Coronary artery (tissue), 2 donors: ENCODE results near the gene GNA14.

Experiments used
- DNase-seq: peaks from one replicate; pipeline ENCODE4 v3.0.0-alpha.2; 2017; ENCODE audit warnings: low spot score
- H3K27ac ChIP-seq, 2 donors: fragments of 200-600 bp; sonication (generic); one replicate each; pipeline ENCODE4 v1.5.1; 2016 to 2019
- H3K4me3 ChIP-seq: fragments of 200-600 bp; sonication (generic); 2 replicates; pipeline ENCODE4 v1.5.1; 2016; ENCODE audit warnings: mild to moderate bottlenecking, moderate library complexity
- TF ChIP-seq, protein P1 (sequence below): fragments of 200-600 bp; sonication (generic); IDR thresholded peaks from one replicate; pipeline ENCODE4 v1.5.1; 2019; ENCODE audit warnings: antibody characterized with exemption

Gene GNA14

GRCh38 chr9:77534376-77535057 lies 113.6 kb downstream of the GNA14 start:
- TF ChIP-seq, protein P1, sequence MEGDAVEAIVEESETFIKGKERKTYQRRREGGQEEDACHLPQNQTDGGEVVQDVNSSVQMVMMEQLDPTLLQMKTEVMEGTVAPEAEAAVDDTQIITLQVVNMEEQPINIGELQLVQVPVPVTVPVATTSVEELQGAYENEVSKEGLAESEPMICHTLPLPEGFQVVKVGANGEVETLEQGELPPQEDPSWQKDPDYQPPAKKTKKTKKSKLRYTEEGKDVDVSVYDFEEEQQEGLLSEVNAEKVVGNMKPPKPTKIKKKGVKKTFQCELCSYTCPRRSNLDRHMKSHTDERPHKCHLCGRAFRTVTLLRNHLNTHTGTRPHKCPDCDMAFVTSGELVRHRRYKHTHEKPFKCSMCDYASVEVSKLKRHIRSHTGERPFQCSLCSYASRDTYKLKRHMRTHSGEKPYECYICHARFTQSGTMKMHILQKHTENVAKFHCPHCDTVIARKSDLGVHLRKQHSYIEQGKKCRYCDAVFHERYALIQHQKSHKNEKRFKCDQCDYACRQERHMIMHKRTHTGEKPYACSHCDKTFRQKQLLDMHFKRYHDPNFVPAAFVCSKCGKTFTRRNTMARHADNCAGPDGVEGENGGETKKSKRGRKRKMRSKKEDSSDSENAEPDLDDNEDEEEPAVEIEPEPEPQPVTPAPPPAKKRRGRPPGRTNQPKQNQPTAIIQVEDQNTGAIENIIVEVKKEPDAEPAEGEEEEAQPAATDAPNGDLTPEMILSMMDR: no peak
- H3K4me3 ChIP-seq: no peak overlapping the region
- DNase-seq: no peak
- H3K27ac ChIP-seq: no peak overlapping the region

DNA sequence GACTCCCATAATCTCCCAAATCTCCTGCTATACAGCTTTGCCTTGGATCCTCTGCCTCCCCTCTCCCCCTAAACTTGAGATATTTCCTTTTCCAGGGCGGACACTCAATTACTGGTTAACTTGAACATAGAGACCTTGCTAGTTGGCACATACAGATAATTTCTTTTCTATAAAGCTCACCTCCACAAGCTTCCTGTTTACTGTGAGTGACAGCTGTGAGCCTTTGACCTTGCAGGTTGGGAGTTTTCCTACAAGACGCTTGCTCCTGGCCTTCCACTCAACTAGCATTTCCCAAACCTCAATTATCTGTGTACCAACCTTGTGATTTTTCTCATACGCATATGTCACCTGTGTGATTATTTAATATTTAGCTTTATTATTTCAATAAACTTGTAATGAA lies 114.5 kb downstream of the GNA14 start:
- H3K4me3 ChIP-seq: no peak overlapping the region
- TF ChIP-seq, protein P1: no peak
- no peak overlapping the region for H3K27ac ChIP-seq
- no peak for DNase-seq

GRCh38 chr9:77532607-77533006 lies 115.5 kb downstream of the GNA14 start:
- DNase-seq: no peak
- Histone ChIP-seq H3K4me3 (no peak overlapping the region), H3K27ac (no peak overlapping the region)
- TF ChIP-seq, protein P1: no peak

GRCh38 chr9:77531400-77531799 lies 116.7 kb downstream of the GNA14 start:
- no peak overlapping the region for H3K27ac ChIP-seq
- H3K4me3 ChIP-seq: no peak overlapping the region
- TF ChIP-seq, protein P1: no peak
- DNase-seq: no peak

DNA sequence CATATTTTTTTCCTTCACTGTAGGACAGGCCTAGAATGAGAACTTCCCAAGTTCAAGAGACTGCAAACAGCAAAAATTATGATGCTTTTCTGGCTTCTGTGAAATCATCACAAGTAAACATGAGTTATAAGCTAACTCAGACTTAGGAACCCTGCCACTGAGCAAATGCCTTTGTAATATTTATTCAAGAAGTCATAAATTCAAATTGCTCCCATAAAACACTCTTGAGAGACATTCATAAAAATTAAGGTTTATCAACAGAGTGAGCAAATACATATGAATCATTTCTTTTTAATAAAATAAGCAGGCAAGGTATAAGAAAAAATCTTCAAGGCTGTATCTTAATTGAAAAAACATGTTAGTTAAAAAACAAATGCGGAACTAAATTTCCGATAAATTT lies 124.2 kb downstream of the GNA14 start:
- TF ChIP-seq, protein P1: no peak
- DNase-seq: no peak
- no peak overlapping the region for H3K27ac ChIP-seq
- no peak overlapping the region for H3K4me3 ChIP-seq

GRCh38 chr9:77521091-77521490 lies 127.0 kb downstream of the GNA14 start:
- Histone ChIP-seq H3K4me3 (no peak overlapping the region), H3K27ac (no peak overlapping the region)
- TF ChIP-seq, protein P1: no peak
- DNase-seq: no peak

DNA sequence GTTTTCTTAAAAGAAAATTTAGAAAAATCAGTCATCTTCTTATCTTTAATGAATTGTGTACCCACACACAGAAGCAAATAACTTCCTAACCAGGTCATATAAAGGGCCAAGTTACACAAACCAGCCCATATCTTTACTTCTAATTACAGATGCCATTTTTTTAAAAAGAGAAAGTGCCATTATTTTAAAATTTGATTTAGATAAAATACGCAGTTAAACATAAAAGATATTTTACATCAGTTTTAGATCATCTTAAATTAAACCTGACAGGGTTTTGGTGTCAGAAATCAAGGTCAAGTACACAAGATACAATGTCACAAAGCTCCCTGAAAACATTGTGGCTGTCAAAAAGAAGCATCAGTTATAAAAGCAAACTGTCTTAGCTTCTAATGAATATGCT lies 129.4 kb downstream of the GNA14 start:
- DNase-seq: no peak
- no peak overlapping the region for H3K27ac ChIP-seq
- no peak overlapping the region for H3K4me3 ChIP-seq
- TF ChIP-seq, protein P1: no peak
